OCI-LY1 (cell line): ENCODE results near the gene WWOX.

Experiments used
- EZH2 ChIP-seq: fragments of 200-600 bp; sonication (generic), shearing (Covaris generic); IDR thresholded peaks from 2 replicates; pipeline ENCODE4 v1.8.0; 2017; ENCODE audit warnings: borderline replicate concordance, mixed run types, mild to moderate bottlenecking, antibody characterized with exemption, low read length, moderate library complexity, mixed read lengths
- TF ChIP-seq, protein P1 (sequence below): fragments of 200-600 bp; sonication (generic), shearing (Covaris generic); IDR thresholded peaks from 2 replicates; pipeline ENCODE4 v1.5.1; 2017; ENCODE audit warnings: mild to moderate bottlenecking, antibody characterized with exemption, low read length, moderate library complexity, mixed read lengths

DNA sequence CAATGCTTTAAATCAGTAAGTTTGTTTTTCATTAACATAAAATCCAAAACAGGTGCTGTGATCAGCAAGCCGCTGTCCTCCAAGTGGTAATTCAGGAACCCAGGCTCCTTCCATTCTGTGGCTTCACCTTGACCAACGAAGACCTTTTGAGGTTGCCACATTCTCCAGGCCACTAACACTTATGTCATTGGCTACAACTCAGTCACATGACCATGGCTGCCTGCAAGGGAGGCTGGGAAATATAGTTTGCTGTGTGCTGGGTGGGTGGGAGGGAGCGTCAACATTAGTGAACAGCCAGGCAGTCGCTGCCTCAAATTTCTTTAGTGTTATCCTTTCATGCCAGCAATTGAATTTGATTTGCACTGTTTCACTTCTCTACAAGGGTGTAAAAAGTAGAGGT is 951.9 kb downstream of the WWOX start:
- TF ChIP-seq, protein P1, sequence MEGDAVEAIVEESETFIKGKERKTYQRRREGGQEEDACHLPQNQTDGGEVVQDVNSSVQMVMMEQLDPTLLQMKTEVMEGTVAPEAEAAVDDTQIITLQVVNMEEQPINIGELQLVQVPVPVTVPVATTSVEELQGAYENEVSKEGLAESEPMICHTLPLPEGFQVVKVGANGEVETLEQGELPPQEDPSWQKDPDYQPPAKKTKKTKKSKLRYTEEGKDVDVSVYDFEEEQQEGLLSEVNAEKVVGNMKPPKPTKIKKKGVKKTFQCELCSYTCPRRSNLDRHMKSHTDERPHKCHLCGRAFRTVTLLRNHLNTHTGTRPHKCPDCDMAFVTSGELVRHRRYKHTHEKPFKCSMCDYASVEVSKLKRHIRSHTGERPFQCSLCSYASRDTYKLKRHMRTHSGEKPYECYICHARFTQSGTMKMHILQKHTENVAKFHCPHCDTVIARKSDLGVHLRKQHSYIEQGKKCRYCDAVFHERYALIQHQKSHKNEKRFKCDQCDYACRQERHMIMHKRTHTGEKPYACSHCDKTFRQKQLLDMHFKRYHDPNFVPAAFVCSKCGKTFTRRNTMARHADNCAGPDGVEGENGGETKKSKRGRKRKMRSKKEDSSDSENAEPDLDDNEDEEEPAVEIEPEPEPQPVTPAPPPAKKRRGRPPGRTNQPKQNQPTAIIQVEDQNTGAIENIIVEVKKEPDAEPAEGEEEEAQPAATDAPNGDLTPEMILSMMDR: no peak
- no peak for TF ChIP-seq EZH2
